Measurements from ENCODE around the gene NCKAP5. TPM values are rescaled to one million over a fixed set of nuclear protein-coding genes. Genes with fewer than 3 reads are reported as not detected.

The NCKAP5 gene
- total and polyA plus RNA-seq, 10 donors = 0.39 to 6.0 (median 3.3) TPM

- WGBS, 5 donors = 88 to 97% (median 96%) methylated on average over 2 of the region's 2 CpGs
- Histone ChIP-seq H3K4me3 (no peak overlapping the region), H3K27ac (no peak overlapping the region), H3K4me1 (no peaks in the 10 kb centered on the region), H3K9me3 (no peaks in the 10 kb centered on the region), H3K27me3 (replicated peaks in 1 of 7) (no peaks in the 10 kb centered on the region), H3K36me3 (no peaks in the 10 kb centered on the region)
- no peak for TF ChIP-seq CTCF (IDR thresholded peaks at IDR 0.05 in 8 of 11, conservative IDR thresholded peaks at IDR 0.05 in 3 of 11)
- TF ChIP-seq POLR2A (IDR thresholded peaks at IDR 0.05) = no peak
- TF ChIP-seq POLR2AphosphoS5 (IDR thresholded peaks at IDR 0.05) = no peak
- no peak for DNase-seq
- intact Hi-C loops (cut with DNase I; ENCODE audit: low total_unique reads) = no loop called here
These were observed 671.2 kb downstream of the NCKAP5 start for GRCh38 chr2:132897111-132897510.

GRCh38 chr2:132896073-132896472, 672.2 kb downstream of the NCKAP5 start:
- Histone ChIP-seq H3K4me1 (no peaks in the 10 kb centered on the region), H3K27me3 (replicated peaks in 1 of 7) (no peaks in the 10 kb centered on the region), H3K36me3 (no peaks in the 10 kb centered on the region), H3K27ac (no peak overlapping the region), H3K4me3 (no peak overlapping the region), H3K9me3 (no peaks in the 10 kb centered on the region)
- 52 to 61% (median 55%) methylated on average over 7 of the region's 7 CpGs for WGBS, 5 donors
- TF ChIP-seq CTCF (IDR thresholded peaks at IDR 0.05 in 8 of 11, conservative IDR thresholded peaks at IDR 0.05 in 3 of 11) = no peak
- no peak for TF ChIP-seq POLR2A (IDR thresholded peaks at IDR 0.05)
- TF ChIP-seq POLR2AphosphoS5 (IDR thresholded peaks at IDR 0.05) = no peak
- no peak for DNase-seq
- intact Hi-C loops (cut with DNase I; ENCODE audit: low total_unique reads) = no loop called here

GRCh38 chr2:132891498-132891897, 676.8 kb downstream of the NCKAP5 start:
- intact Hi-C loops (cut with DNase I; ENCODE audit: low total_unique reads) = no loop called here
- DNase-seq = no peak
- no peaks in the 10 kb centered on the region for H3K36me3 ChIP-seq
- no peak overlapping the region for H3K4me3 ChIP-seq
- H3K27ac ChIP-seq = no peak overlapping the region
- no peaks in the 10 kb centered on the region for H3K4me1 ChIP-seq
- H3K27me3 ChIP-seq (replicated peaks in 1 of 7) = no peaks in the 10 kb centered on the region
- H3K9me3 ChIP-seq = peaks cover 0 to 15% (median 4%) of the 10 kb centered on the region in 8 donors
- TF ChIP-seq POLR2A (IDR thresholded peaks at IDR 0.05) = no peak
- TF ChIP-seq POLR2AphosphoS5 (IDR thresholded peaks at IDR 0.05) = no peak
- TF ChIP-seq CTCF (IDR thresholded peaks at IDR 0.05 in 8 of 11, conservative IDR thresholded peaks at IDR 0.05 in 3 of 11) = no peak
- 84 to 90% (median 87%) methylated on average over 5 of the region's 5 CpGs for WGBS, 5 donors

- WGBS, 5 donors = 55 to 96% (median 87%) methylated on average over 2 of the region's 2 CpGs
- H3K4me3 ChIP-seq = no peak overlapping the region
- DNase-seq = no peak
- H3K27me3 ChIP-seq (replicated peaks in 1 of 7) = no peaks in the 10 kb centered on the region
- H3K36me3 ChIP-seq = no peaks in the 10 kb centered on the region
- no peak overlapping the region for H3K27ac ChIP-seq
- peaks cover 0 to 19% (median 9%) of the 10 kb centered on the region in 8 donors for H3K9me3 ChIP-seq
- intact Hi-C loops (cut with DNase I; ENCODE audit: low total_unique reads) = no loop called here
- H3K4me1 ChIP-seq = no peaks in the 10 kb centered on the region
- TF ChIP-seq POLR2A (IDR thresholded peaks at IDR 0.05) (no peak), CTCF (IDR thresholded peaks at IDR 0.05 in 8 of 11, conservative IDR thresholded peaks at IDR 0.05 in 3 of 11) (no peak), POLR2AphosphoS5 (IDR thresholded peaks at IDR 0.05) (no peak)
These were observed 681.7 kb downstream of the NCKAP5 start for GRCh38 chr2:132886574-132886973.

Measured in spleen (tissue), 11 donors.